ENCODE results near the gene MYMK.

Gene MYMK

DNA sequence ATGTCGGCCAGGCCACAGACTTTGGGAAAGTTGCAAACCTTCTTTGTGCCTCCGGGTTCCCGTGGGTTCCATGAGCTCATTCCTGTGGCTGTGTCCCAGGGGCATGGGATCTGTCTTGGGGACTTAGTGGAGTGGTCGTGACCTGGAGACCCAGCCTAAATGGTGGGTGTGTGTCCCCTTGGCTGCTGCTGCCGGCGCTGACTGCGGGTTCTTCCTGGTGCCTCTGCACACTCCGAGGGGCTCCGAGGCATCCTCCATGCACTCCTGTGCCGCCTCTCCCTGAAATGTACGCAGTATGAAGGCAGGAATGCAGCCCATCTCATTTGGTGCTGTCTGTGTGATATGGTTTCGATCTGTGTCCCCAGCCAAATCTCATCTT is 24.9 kb downstream of the MYMK start:
- DNase-seq (ENCODE audit: low spot score) = no peak

DNA sequence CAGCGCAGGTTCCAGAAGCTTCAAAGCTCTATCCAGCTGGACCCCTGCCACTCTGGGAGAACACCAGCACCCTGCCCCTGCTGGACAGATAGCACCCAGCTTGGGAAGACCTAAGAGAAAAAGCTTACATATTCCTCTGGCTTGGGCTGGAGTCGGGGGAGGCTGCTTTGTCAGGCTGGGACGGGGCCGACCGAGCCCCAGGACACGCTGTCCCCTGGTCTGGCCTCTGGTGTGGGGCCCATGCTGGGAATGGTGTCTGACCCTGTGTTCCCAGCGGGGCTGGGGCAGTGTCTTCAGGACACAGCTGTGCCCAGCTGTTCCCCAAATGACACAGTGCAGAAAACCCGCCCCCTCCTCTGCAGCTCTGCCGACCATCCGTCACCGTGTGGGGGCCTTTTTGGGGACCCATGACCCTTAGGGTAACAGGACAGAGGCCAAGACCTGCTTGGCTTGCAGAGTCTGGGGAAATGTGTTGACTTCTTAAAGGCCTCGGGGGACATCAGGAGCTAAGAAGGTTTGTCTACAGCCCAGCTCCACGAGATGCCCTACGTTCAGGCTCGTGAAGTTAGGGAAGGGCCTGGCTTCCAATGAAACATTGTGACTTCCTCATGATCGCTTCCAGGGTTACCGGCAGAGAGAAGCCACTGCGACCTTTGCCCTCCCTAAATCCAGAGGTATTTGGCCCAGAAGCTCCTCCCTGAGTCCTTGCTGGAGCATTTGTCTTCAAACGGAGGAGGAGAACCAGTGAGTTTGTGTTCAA is 25.4 kb downstream of the MYMK start:
- DNase-seq (ENCODE audit: low spot score) = no peak

DNA sequence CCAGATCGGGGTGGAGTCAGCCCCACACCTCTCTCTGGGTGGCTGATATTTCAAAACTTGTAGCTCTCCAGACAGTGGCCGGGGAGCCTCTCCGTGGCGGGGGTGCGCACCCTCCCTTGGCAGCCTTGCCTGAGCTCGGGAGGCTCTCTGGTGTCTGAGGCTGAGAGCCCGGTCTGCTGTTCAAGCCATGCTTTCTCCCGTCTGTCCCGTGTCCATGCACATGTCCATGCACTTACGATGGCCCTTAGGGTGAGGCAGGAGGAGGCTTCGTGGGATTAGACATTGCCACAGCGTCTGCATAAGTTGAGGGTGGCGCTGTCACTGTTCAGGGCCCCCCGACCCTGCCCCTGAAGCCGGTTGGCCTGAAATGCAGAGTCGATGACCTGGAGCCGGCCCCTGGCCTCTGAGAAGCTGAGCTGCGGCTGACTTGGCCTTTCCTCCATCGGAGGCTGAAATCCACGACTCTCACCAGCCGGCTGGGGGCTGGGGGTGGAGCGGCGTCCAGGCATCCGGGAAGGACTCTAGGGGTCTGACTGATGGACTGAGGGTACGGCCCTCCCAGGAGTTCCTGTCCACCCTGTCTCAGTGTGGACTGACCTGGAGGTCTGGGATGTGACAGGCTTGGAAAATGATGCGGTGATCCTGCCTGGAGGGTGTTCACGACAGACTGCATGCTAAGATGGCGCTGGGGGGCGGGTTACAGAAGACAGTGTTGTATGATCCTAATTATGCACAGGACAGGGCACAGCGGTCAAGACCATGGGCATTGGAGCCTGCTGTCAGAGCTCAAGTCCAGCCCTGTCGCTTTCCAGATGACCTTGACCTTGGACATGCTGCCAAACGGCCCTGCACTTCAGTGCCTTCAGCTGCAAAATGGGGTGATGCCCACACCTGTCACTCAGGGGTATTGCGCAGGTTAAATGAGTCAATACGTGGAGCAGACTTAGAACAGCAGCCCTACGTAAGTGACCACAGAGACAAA is 27.6 kb downstream of the MYMK start:
- no peak for DNase-seq (ENCODE audit: low spot score)

DNA sequence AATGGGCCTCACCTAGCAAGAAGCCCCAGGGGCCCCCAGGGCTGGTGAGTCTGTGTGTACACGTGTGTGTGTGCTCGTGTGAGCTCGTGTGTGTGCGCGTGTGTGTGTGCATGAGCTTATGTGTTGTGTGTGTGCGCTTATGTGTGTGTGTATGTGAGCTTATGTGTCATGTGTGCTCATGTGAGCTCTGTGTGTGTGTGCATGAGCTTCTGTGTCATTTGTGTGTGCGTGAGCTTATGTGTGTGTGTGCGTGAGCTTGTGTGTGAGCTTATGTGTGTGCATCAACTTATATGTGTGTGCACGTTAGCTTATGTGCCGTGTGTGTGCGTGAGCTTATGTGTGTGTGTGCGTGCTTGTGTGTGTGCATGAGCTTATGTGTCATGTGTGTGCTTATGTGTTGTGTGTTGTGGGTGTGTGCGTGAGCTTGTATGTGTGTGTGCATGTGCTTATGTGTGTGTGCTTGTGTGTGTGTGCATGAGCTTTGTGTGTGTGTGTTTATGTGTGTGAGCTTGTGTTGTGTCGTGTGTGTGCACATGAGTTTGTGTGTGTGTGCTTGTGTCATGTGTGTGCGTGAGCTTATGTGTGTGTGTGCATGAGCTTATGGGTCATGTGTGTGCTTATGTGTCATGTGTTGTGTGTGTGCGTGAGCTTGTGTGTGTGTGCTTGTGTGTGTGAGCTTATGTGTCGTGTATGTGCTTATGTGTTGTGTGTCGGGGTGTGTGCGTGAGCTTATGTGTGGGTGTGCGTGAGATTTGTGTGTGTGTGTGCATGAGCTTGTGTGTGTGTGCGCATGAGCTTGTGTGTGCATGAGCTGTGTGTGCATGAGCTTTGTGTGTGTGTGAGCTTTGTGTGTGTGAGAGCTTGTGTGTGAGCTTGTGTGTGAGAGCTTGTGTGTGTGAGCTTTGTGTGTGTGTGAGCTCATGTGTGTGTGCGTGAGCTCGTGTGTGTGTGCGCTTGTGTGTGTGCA is 29.1 kb downstream of the MYMK start:
- no peak for DNase-seq (ENCODE audit: low spot score)

DNA sequence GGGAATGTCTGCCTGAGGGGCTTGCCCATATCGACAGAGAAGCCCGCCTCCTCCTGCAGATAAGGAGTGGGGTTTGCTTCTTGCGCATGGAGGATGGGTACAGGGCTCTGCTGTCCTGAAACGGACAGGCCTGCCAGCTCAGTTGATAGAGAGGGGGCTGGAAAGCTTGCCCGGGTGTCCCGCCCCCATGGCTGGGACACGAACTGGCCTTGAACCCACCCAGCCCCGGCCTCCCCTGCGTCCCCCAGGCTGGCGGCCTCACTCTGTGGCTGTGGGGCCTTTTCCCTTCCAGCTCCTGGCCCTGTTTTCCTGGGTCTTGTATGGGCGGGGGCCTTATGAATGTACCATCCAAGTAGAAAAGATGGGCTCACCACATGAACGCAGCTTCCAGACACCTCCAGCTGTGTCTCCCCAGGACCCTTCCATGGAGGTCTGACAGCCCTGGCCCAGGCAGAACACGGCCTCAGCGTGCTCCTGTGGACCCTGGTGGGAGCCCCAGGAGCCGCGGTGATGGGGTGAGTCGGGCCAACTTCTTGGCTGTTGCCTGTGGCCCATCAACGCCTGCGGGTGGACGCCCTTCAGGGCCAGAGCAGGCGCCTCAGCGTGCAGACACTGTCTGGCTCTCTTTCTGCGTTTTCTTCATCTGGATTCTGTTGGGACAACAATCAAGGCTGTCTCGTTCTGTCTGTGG is 30.0 kb downstream of the MYMK start:
- DNase-seq (ENCODE audit: low spot score) = no peak

DNA sequence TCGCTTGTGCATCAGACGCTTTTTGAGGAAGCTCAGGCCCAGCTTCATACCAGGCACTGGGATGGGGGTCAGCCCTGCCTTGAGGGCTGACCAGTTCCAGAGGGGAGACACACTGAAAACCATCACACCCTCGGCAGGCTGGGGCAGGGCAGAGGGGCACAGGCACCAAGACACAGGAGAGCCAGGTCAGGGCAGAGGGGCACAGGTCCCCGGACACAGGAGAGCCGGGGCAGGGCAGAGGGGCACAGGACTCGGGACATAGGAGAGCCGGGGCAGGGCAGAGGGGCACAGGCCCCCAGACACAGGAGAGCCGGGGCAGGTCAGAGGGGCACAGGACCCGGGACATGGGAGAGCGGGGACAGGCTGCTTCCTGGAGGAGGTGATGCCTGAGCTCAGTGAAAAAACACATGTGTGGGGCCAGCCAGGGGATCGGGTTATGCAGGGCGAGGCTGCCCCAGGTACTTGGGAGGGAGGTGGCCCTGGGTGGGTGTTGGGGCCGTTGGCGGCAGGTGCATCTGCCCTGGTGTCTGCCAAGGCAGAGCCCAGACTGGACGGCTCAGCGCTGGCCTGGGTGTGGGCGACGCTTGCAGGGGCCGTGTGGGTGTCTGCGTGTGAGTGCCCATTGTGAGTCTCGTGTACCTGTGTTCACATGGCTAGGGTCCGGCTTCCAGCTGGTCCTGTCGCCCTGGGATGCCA is 30.8 kb downstream of the MYMK start:
- DNase-seq (ENCODE audit: low spot score) = no peak

DNA sequence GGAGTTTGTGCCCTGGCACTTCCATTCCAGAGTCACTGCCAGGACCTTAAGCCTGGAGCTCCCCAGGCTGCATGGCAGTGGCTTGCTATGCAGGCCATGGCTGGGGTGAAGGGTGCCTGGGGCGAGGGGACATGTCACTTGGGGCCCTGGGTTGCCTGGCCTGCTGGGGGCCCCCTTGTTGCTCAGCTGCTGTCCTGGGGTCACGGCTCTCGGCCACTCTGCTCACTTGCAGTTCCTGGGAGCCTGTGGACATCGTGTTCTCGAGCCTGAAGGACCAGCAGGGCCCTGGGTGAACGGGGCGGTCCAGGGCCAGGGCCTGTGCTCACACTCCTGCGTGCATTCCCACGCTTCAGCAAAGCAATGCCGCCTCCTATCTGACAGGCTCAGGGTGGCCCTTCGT is 31.3 kb downstream of the MYMK start:
- no peak for DNase-seq (ENCODE audit: low spot score)

DNA sequence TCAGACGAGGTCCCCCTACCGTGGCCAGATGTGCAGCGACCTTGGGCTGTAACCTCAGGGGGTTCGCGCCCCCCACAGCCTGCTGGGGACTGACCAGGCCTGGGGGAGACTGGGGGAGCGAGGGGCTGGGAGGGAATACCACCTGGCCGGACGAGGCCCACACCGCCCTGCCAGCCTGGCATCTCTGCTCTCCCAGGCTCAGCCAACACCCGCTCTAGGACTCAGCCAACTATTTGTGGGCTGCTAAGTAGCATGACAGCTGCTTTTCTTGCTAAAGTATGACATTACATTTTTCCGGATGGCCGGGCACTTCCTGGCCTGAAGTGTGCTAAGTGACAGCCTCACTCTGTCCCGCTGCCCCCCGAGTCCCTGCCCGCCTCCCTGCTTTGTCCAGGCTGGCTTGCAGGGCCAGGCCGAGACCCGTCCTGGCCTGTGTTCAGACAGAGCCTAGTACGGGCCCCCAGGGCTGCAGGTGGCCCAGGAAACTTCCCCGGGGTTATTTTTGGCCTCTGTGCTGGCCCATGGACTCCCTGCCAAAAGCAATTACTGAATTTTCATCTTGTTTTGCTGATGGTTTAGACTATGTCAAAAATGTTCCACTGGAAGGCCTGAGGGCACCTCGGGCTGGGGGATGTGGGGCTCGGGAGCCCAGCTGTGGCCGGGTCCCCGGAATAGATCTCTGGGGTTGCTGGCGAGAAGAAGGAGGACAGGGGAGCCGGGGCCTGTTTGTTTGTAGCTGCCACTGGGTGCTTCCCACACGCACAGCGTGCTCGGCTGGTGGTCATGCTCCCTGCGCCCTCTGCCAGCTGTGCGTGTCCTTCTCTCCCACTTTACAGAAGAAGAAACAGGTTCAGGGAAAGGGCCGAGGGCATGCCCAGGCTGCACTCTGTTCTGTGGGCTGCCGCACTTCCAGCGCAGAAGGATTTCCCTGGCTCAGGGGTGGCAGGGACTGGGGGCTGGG is 32.4 kb downstream of the MYMK start:
- no peak for DNase-seq (ENCODE audit: low spot score)

DNA sequence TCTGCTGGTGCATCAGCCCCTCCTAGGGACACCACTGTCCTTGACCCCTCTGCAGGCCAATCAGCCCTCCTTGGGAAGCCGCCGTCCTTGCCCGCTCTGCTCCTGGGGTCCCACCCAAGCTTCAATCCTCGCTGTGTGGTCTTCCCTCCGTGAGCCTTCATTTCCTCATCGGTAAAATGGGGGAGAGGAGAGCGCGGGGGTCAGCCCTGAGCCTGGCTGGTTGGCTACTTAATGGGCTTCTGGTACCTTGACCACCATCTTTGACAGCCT is 33.2 kb downstream of the MYMK start:
- no peak for DNase-seq (ENCODE audit: low spot score)

DNA sequence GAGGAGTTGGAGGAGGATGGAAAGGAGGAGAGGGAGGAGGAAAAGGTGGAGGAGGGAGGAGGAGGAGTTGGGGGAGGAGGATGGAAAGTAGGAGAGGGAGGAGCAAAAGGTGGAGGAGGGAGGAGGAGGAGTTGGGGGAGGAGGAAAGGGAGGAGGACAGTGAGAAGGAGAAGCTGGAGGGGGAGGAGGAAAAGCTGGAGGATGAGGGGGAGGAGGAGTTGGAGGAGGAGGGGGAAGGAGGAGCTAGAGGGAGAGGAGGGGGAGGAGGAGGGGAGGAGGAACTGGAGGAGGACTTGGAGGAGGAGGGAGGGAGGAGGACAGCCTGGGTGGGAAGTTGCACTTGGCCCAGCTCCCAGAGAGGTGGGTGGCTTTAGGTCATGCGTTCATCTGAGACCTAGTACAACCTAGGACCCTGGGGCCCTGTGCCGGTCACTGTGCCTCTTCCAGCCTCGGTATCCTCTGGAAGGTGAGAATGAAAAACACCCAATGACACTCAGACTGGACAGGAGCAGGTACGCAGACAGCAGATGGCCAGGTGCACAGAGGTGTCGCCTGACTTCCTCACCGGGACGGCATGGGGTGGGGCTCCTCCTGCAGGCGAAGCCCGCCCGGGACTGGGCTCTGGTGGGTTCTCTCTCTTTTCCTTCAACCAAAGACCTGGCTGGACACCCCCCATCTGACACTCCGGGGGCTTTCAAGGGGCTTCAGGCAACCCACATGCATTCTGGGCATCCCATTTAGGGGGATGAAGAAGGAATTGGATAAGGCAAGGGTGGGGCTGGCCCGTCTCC is 33.7 kb downstream of the MYMK start:
- DNase-seq (ENCODE audit: low spot score) = no peak

DNA sequence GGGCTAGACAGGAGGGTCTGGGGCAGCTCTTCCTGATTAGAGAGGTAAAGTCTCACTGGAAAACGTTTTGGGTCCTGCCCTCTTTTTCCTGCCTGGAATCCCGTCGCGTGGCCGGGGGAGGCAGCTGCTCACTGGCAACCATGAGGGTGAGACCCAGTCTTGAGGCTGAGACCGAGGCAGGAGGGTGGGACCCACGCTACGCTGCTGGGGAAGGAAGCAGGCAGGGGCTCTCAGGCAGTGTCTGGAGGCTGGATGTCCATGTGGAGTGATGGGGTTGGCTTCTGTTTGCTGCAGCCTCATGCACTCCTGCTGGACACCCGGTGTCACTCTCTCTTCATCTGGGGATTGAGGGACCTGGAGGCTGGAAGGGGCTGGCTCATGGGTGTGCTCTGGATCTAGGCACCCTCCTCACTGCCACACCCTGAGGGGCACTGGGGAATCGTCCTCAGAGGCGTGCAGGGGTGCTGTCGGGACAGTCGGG is 34.5 kb downstream of the MYMK start:
- DNase-seq (ENCODE audit: low spot score) = no peak

DNA sequence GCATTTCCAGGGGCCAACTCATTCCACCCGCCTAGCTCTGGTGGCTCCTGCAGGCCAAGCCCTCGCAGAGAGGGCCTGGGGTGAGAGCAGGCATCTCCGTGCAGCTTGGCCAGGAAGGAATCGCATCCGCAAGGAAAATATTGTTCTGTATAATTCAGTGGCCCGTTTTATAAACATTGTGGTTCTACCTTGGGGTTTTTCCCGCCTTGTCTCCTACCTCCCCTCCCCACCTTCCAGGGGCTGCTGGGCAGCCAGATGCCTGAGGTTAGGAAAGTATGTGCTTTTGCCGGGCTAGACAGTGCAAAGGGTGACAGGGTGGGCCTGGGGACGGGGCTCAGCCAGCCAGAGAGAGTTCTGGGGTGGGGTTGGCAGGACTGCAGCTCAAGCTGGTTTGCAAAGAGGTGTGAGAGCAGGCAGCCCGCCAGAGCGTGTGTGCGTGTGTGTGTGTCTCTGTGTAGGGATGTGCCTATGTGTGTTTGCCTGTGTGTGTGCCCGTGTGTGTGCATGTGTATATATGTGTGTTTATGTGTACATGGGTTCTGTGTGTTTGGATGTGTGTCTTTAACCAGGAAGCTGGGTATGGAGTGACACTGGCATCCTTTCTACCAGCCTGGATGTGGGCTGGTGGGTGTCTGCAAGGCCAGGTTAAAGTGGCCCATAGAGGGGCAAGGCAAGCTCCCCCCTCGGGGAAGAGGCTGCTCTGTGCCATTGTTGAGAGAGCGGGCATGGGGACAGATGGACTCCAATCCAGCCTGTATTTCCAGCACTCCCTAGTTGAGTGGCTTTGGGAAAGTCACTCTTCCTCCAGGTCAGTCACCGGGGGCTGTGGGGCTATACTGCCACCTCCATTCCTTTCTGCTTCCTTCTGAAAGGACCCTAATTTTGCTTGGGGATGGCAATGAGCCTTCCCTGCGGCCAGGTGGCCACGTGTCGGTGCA is 35.2 kb downstream of the MYMK start:
- DNase-seq (ENCODE audit: low spot score) = no peak

DNA sequence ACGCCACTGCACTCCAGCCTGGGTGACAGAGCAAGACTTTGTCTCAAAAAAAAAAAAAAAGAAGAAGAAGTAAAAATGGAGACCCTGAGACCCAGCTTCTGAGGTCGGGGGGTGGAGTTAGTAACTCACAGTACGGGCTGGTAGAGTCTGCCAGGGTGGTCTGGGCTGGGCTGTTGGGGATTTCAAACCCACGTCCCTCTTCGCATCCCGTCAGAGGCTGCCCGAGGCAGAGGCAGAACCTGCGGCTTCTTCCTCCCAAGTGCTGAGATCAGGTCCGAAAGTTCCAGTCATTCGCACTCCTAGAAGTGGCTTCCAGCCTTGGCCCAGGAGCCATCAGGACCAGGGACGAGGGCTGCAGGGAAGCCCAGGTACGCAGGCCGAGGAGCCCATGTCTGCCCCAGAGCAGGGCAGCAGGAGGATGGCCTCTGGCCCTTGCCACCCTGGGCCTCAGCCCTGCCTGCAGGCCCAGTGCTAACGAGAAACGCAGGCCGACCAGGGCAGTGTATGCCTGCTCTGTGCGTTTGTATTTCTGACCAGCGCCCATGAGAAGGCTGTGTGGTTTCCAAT is 36.0 kb downstream of the MYMK start:
- DNase-seq (ENCODE audit: low spot score) = no peak

DNA sequence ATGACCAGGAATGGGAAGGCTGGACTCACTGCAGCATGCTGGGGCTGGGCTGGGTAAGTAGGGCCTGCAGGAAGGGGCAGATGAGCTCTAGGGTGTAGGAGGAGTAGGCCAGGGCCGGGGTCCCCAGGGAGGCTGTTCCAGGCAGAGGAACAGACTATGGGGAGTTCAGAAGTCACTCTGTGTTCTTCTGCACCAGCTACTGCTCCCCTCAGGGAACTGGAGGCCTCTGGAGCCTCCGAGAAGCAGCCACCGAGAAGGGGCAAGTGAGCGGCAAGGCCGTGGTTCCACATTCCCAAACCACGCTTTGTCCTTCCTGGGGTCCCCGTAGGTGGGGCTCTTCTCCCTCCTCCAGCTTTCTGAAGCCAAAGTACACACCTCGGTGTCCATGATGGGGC is 37.4 kb downstream of the MYMK start:
- no peak for DNase-seq (ENCODE audit: low spot score)

DNA sequence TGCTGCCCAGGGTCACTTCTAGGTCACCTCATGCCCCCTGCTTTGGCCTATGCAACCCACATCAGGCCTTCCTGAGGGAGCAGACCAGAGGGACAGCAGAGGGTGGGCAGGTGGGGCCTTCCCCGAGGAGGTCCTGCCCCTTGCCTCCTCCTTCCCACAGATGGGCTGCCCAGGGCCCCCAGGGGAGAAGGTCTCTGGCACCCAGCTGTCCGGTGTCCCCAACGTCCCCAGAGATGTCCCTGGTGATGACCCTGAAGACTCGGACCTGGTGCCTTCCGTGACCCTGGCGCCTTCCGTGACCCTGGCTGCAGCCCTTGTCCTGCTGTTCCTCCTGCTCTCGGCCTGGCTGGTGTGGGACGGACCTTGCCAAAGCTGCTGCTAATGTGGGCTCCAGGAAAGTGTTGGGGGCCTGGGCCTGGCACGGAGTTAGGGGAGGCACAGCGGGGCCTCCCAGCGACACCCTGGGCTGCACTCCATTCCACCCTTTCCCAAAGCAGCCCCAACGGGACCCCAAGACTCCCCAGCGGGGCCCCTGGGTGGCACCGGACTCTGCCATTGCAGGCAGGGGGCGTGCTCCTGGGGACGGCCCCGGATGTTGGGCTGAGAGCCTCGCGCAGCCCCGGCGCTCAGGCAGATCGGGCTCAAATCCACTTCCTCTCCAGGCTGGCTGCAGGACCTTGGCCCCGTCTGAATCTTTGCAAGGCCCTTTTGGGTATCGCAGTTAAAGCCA is 39.1 kb downstream of the MYMK start:
- no peak for DNase-seq (ENCODE audit: low spot score)

DNA sequence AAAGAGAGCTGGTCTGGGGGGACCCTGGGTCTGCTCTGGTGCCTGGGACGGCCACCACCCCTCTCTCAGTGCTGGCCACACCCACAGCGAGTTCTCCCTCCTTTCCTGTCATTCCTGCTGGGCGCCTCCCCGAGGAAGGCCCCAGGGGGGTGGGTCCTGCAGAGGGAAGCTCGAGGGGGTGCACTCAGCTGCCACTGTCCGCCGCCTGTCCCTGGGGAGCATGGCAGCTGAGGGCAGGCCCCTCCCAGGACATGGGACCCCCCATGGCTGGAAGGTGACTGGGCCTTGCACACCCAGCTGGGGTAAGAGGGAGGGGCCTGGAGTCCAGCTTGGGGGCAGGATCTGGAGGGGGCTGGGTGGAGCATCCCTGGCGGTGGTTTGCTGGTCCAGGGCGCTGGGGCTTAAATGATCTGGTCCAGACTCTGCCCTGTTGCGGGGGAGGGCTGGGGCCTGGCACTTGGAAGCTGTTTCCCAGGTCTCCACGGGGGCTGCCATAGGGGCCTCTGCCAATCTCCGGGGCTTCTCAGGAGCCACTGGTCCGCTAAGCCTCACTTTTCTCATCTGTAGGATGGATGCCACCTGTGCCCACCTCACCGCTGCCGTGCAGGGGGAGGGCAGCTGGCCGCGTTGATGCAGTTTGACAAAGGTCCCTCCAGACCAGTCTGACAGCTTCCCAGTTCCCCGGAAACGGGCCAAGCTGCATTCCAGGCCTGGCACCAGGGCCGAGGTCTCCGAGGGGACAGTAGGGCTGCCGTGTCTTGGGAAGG is 39.9 kb downstream of the MYMK start:
- no peak for DNase-seq (ENCODE audit: low spot score)
